ENCODE data around the gene HINFP. TPM values are rescaled to one million over a fixed set of nuclear protein-coding genes. Genes with fewer than 3 reads are reported as not detected.

HINFP gene
- total and polyA plus RNA-seq, 2 of the 8 experiments (the other 6 are each of a cell fraction or from before 2014, with no cell fraction given): 35.0 to 37.3 TPM

DNA sequence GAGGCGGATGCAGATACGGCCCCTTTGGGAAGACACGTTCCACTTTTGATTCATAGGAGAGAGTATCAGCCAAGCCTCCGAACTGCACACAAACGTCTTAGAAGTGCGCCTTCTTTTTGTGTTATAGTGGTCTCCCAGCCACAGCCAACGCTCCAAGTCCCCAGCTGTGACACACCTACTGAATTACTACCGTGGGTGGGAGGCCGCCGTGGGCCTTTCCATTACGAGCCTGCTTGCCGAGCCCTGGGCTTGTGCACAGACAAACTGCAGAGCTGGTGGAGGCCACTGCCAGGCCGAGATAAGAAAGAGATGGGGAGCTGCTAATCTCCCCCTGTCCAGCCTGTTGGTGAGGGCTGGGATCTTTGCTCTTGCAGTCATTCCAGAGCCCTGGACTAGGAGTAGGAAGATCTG lies 35.9 kb upstream of the HINFP start:
- peak overlapping the region; percentile 89 to 90 for H3K4me2 ChIP-seq (ENCODE audit: insufficient read depth in 1 of 2, low read depth in 2 of 2, low read length in 2 of 2)
- H3K79me2 ChIP-seq (ENCODE audit: control insufficient read depth in 1 of 2, insufficient read depth in 2 of 2, low read length in 2 of 2): peaks cover 3 to 18% of the 10 kb centered on the region in 2 experiments; a peak in 3 of 4 replicates
- H3K27ac ChIP-seq (ENCODE audit: low read depth, low read length): peak overlapping the region; percentile 70
- H2BK20ac ChIP-seq (ENCODE audit: low read length): no peak overlapping the region
- peak overlapping the region; percentile 80 for H3K56ac ChIP-seq (replicated peaks; ENCODE audit: insufficient read length, low read depth, low read length)
- 0 out of 2 replicates have a peak overlapping the region, but pooled peaks have one; percentile 1 for H2BK15ac ChIP-seq (ENCODE audit: low read length)
- peaks cover 0 to 5% (median 2%) of the 10 kb centered on the region in 4 experiments; a peak in 2 of 7 replicates for H3K4me1 ChIP-seq (replicated peaks in 1 of 4; ENCODE audit: control insufficient read depth in 3 of 4, insufficient read depth in 4 of 4, low read length in 3 of 4)
- H2BK120ac ChIP-seq (replicated peaks; ENCODE audit: low read depth, low read length): no peak overlapping the region
- no peaks in the 10 kb centered on the region for H3K9me3 ChIP-seq (ENCODE audit: insufficient read depth in 2 of 2, low read depth in 1 of 2, low read length in 1 of 2)
- H3K23ac ChIP-seq (ENCODE audit: insufficient read length): no peak overlapping the region
- peaks cover 2 to 26% (median 9%) of the 10 kb centered on the region in 4 experiments; a peak in 7 of 8 replicates for H3K36me3 ChIP-seq (ENCODE audit: control insufficient read depth in 2 of 4, insufficient read depth in 4 of 4, low read length in 3 of 4)
- peaks cover 7% of the 10 kb centered on the region; the same call in 1 of the 2 replicates for H3K23me2 ChIP-seq (ENCODE audit: low read depth, low read length)
- H2AFZ ChIP-seq (ENCODE audit: low read length): peak overlapping the region; percentile 27; the same call in 1 of the 2 replicates
- peak overlapping the region; percentile 2; the same call in 1 of the 2 replicates for H2BK12ac ChIP-seq (ENCODE audit: low read depth, low read length)
- H3K79me1 ChIP-seq (ENCODE audit: low read depth, low read length): peaks cover 9% of the 10 kb centered on the region
- no peaks in the 10 kb centered on the region for H3K27me3 ChIP-seq (replicated peaks in 1 of 4; ENCODE audit: control insufficient read depth in 3 of 4, extremely low read depth in 1 of 4, insufficient read depth in 3 of 4, low read length in 3 of 4)
- 0 out of 2 replicates have a peak overlapping the region, but pooled peaks have one; percentile 11 for H2BK5ac ChIP-seq (ENCODE audit: low read depth, low read length)
- WGBS, 2 experiments (ENCODE audit: extremely low coverage in 1 of 2, insufficient coverage in 1 of 2, insufficient read length in 1 of 2, insufficient replicate concordance in 2 of 2, low coverage in 1 of 2, low lambda C conversion rate in 2 of 2, missing lambda C conversion rate in 1 of 2): 9% methylated on average over 13 of the region's 13 CpGs; no CpG with 5 or more reads in 1 of the 2 experiments
- no peak overlapping the region for H4K91ac ChIP-seq (replicated peaks; ENCODE audit: insufficient read length, low read length)
- POLR2A ChIA-PET (ENCODE audit: partially characterized antibody): interaction anchor here (0.9 to 9.2 kb wide), 20 partner anchors 11 to 253 kb away, joined by 3 to 141 read pairs (median 6); partner anchors contain the start of genes ABCG4, C2CD2L, HINFP and HYOU1
- TF ChIP-seq SAP30 (IDR thresholded peaks at IDR 0.05; ENCODE audit: insufficient read depth, insufficient replicate concordance, low read length) (no peak), SUZ12 (IDR thresholded peaks at IDR 0.05; ENCODE audit: low read length) (no peak), ASH2L (IDR thresholded peaks at IDR 0.05; ENCODE audit: low read length) (peak; percentile 15)
- H3K14ac ChIP-seq (ENCODE audit: insufficient read length): no peak overlapping the region
- no peak for FAIRE-seq
- H3K18ac ChIP-seq (ENCODE audit: extremely low read depth, low read length): no peak overlapping the region; the same call in 1 of the 2 replicates
- H3K4ac ChIP-seq (replicated peaks; ENCODE audit: insufficient read length, low read depth, low read length): no peak overlapping the region
- no peak for DNase-seq (ENCODE audit: low read depth in 1 of 2, low spot score in 2 of 2)
- H4K20me1 ChIP-seq (replicated peaks in 1 of 2; ENCODE audit: control insufficient read depth in 1 of 2, insufficient read depth in 2 of 2, low read length in 2 of 2): peaks cover 0 to 1% of the 10 kb centered on the region in 2 experiments
- peak overlapping the region; percentile 76 to 92 (median 86) for H3K9ac ChIP-seq (replicated peaks in 1 of 4; ENCODE audit: extremely low read depth in 1 of 4, low read depth in 3 of 4, low read length in 3 of 4)
- peak overlapping the region; percentile 78 to 97 (median 86) for H3K4me3 ChIP-seq (ENCODE audit: extremely low read depth in 1 of 4, insufficient read depth in 2 of 4, low read depth in 3 of 4, low read length in 4 of 4)
- H4K5ac ChIP-seq (ENCODE audit: insufficient read length, low read depth, low read length): no peak overlapping the region
- peak overlapping the region; percentile 66; the same call in 1 of the 2 replicates for H2AK5ac ChIP-seq (ENCODE audit: low read depth, low read length)
- H4K8ac ChIP-seq (ENCODE audit: extremely low read depth, insufficient read depth, low read length): peak overlapping the region; percentile 73
- CTCF ChIA-PET (ENCODE audit: partially characterized antibody): interaction anchor here (0.8 to 2.4 kb wide), 8 partner anchors 15 to 111 kb away, joined by 3 to 7 read pairs (median 4); partner anchors contain the start of gene HINFP

Measured in H1 (cell line).